Stimulated activated CD4-positive, alpha-beta T cell treated with anti-CD3 and anti-CD28 coated beads, Interleukin-1b, Interleukin-23, amount 100 ng/mL, for 48 hours (primary cell): ENCODE data around the gene PRM1.
"Not testable (repeated sequence)": the region's sequence is repeated elsewhere in the genome, so short reads cannot be mapped to it uniquely, and the experiment has no call there.

ENCODE experiments used
- DNase-seq: peaks from one replicate; pipeline ENCODE4 v3.0.0-alpha.2; 2020

The PRM1 gene

GRCh38 chr16:11296706-11297491 is 15.8 kb upstream of the PRM1 start:
- DNase-seq = no peak

DNA sequence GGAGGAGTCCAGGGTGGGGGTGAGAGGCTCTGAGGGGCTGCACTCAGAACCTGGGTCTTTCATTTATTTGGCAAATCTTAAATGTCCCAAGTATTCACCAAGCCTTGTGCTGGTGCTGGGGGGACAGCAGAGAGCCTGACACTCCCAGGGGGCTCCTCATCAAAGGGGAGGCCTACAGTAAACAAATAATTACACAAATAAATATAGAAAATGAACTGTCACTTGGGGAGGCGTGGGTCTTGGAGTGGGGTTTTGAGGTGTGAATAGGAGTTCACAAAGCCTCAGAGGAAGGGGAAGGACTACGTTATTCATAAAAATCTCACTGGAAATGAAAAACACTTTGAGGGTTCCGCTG is 15.2 kb upstream of the PRM1 start:
- no peak for DNase-seq

GRCh38 chr16:11295672-11296071 is 14.5 kb upstream of the PRM1 start:
- no peak for DNase-seq

- DNase-seq = no peak
These were observed 11.1 kb upstream of the PRM1 start for GRCh38 chr16:11292076-11292748.

DNA sequence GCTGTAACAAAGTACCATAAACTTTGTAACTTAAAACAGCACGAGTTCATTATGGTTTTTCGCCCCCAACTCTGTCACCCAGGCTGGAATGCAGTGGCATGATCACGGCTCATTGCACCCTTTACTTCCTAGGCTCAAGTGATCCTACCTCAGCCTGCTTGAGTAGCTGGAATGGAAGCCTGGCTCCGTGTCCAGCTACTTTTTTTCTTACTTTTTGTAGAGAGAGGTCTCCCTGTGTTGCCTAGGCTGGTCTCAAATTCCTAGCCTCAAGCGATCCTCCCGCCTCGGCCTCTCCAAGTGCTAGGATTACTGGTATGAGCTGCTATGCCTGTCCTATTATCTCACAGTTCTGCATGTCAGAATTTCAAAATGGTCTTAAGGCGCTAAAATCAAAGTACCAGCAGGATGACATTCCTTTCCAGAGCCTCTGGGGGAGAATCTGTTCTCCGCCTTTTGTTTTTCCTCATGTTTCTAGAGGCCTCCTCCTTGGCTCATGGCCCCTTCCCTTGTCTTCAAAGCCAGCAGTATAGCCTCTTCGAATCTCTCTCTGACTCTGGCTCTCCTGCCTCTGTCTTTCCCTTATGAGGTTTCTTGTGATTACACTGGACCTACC is 10.1 kb upstream of the PRM1 start:
- no peak for DNase-seq

GRCh38 chr16:11290102-11290893 is 9.2 kb upstream of the PRM1 start:
- DNase-seq = no peak

DNA sequence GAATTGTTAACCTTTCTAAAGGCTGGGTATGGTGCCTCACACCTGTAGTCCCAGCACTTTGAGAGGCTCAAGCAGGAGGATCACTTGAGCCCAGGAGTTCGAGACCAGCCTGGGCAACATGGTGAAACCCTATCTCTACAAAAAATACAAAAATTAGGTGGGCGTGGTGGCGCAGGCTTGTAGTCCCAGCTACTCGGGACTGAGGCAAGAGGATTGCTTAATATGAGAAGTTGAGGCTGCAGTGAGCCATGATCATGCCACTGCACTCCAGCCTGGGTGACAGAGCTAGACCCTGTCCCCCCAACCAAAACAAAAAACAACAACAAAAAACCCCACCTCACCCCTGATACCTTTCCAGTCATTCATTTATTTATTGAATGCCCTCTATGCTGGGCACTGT is 8.6 kb upstream of the PRM1 start:
- DNase-seq = not testable (repeated sequence)

GRCh38 chr16:11289202-11289601 is 8.1 kb upstream of the PRM1 start:
- no peak for DNase-seq

DNA sequence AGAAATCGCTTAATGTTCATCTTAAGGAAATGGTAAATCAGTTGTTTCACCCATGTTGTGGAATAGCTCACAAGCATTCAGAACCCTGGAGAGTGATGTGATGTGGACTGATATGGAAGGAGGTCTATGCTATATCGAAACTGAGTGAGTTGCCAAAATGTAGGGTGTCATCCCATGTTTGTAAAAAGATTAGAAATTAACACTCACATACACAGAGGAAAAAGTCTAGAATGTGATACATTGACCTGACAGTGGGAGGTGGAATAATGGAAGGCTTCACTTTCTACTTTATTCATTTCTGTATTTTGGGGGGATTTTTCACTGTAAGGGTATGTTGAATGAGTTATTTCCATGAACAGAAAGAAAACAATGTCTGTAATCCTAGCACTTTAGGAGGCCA is 4.7 kb upstream of the PRM1 start:
- no peak for DNase-seq

- no peak for DNase-seq
These were observed 2.7 kb upstream of the PRM1 start for GRCh38 chr16:11283820-11284248.

- DNase-seq = no peak
These were observed 2.2 kb downstream of the PRM1 start for GRCh38 chr16:11278681-11279628.

GRCh38 chr16:11277607-11278337 is 3.4 kb downstream of the PRM1 start:
- DNase-seq = no peak

DNA sequence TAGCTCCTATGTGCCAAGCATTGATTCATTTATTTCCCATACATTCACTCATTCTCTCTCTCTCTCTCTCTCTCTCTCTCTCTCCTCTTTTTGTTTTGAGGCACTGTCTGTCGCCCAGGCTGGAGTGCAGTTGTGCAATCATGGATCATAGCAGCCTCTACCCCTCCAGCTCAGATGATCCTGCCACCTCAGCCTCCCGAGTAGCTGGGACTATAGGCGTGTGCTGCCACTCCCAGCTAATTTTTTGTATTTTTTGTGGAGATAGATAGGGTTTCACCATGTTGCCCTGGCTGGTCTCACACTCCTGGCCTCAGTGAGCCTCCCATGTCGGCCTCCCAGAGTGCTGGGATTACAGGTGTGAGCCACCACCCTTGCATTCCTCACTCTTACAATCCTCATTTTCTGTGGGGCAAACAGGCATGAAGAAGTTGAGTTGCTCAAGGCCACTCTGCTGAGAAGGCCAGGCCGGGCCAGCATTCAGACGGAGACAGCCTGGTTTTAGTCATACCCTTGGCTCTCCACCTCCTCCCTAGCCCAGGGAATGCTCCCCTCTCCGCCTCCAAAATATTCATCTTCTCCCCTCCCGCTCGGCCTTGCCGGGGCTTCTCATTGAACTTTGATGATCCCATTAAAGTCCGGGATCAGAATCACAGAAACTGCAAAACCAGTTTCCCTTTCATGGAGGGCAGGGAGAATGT is 4.1 kb downstream of the PRM1 start:
- DNase-seq = no peak

DNA sequence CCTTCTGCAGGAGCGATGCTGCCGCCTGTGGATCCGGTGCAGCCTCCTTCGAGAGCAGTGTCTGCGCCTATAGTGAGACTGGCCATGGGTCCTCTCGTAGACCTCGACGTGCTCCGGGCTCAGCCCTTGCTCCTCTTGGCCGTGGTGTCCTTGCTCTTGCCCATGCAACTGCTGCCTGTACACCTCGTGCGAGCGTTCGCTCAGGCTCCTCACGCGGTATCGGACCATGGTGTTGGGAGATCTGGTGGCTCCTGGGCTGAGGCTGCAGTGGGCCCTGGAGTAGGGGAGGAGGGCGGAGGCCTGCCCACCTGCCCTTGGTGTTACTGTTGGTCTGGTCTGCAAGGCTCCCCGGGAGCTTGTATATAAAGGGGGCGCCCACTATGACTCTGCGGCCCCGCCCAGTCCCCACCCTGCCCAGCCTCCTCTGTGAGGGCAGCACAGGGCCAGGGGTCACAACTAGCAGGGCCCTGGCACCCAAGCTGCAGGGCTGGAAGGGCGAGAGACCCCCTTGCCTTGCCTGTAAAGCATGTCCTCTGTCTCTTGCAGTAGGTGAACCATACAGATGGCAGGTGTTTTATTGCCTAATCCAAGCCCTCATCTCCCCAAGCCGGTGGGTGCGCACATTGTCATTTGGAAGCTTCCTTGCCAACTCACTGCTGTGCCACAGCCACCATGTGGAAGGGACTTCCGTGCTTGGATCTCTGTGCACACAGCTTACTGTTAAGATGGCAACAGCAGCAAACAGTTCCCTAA is 4.8 kb downstream of the PRM1 start, which contains the start of gene PRM2:
Gene PRM2 (minus strand): TSS at position 338 of the 753 bp plus-strand sequence. CDS start 110 bp downstream, at position 228.
- no peak for DNase-seq

- DNase-seq = no peak
These were observed 6.2 kb downstream of the PRM1 start for GRCh38 chr16:11274964-11275363.

GRCh38 chr16:11273721-11274324 is 7.3 kb downstream of the PRM1 start:
- DNase-seq = no peak

DNA sequence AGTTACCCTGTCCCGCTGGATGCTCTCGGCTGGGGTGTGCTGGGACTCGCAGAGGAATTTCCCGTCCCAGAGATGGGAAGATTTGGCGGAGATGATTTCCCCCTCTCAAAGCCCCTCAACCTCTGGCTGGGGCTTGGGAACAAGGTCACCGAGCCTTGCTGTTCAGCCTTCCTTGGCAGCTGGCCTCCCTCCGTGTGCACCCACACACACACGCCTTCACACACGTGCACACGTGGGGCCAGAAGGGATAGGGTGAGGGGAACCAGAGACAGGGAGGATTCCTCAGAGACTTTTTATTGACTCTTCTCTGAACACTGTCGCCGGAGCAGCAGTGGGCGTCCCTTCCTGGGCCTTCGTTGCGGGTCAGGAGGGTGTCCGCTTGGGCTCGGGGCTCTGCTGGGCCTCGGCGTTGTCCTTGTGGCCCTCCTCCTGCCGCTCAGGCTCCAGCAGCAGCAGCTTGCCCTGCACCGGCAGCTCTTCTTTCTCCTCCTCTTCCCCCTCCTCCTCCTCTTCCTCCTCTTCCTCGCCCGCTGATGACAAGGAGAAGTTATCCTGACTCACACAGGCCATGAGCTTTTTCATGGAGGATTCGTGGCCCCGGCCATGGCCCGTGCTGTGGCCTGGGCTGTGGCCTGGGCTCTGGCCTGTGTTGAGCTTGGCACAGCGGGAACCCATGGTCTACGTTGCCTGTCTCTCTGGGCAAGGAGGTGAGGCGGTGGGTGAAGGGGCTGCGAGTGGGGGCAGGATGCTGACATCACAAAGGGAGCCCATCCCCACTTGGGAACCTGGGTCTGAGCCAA is 8.0 kb downstream of the PRM1 start, which contains the start of gene PRM3:
Gene PRM3 (minus strand): TSS at position 709 of the 800 bp plus-strand sequence. CDS start 34 bp downstream, at position 675.
- no peak for DNase-seq

DNA sequence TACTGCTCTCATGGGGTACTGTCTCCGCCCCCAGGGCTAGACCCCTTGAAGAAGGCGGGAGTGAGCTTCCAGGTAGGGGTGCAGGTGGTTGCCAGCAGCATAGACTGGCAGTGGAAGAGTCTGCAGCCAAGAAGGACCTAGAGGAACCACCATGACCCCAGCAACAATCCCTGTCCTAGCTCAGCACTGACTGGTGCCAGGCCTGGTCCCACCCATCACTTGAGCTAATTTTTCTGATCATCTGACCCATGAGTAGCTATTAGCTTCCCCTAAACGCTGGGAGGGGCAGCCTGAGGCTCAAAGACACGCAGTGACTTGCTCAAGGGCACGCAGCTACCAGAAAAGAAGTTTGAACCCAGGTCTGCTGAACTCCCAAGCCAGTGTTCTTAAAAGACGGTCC is 8.6 kb downstream of the PRM1 start:
- DNase-seq = no peak
